Stimulated activated CD8-positive, alpha-beta memory T cell treated with anti-CD3 and anti-CD28 coated beads, Interleukin-12 subunit alpha, Interleukin-12 subunit beta, amount 100 ng/mL, for 1 hour (primary cell): ENCODE data around the gene ZNF534.
"Not testable (repeated sequence)": the region's sequence is repeated elsewhere in the genome, so short reads cannot be mapped to it uniquely, and the experiment has no call there.

Experiments
- DNase-seq: peaks from one replicate; pipeline ENCODE4 v3.0.0-alpha.2; 2020; ENCODE audit warnings: low read depth

Gene ZNF534

GRCh38 chr19:52428937-52429336 is at the start of gene ZNF534:
Gene ZNF534, plus strand, starts transcription at chr19:52429148. Its CDS starts 2,327 bp downstream, at chr19:52431475.
- DNase-seq: no peak

DNA sequence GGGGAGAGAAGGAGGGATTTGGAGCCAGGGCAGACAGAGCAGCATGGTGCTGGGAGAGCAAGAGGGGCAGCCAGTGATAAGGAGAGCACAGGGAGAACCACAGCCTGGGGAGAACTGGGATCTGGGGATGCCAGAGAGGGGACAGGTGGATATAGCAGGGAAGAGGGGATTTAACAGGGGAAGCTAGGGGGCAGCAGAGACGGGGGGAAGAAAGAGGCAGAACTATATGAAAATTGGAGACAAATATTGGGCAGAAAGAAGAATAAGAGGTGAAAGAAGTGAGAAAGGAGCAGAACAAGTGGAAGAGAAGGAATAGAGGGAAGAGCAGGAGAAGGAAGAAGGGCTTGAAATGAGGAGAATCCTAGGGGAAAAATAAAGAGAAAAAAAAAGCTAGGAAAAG is 37.8 kb upstream of the ZNF534 start:
- DNase-seq: no peak

- peak; percentile 91 for DNase-seq
These were observed 31.5 kb upstream of the ZNF534 start, which contains the start of gene ZNF528 for GRCh38 chr19:52397310-52398080. Gene ZNF528, plus strand, starts transcription at chr19:52397849. Its CDS starts 4,165 bp downstream, at chr19:52402014.

DNA sequence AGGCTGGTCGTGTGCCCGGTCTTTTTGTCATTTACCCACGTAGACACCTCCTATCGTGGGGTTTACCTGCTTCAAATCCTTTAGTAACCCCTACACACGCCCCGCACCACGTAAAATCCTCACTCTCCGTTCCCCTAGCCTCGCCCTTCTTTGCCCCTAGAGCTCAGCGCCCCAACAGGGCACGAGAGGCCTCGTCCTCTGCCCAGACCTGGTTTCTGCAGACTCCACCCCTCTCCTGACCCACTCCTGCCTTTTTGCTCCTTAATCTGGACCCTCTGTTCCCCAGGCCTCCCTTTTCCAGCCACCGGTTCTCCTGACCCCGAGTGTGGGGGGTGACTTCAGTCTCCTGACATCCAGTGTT is 30.9 kb upstream of the ZNF534 start:
- DNase-seq: no peak

- no peak for DNase-seq
These were observed 18.7 kb upstream of the ZNF534 start for GRCh38 chr19:52410276-52410675.

DNA sequence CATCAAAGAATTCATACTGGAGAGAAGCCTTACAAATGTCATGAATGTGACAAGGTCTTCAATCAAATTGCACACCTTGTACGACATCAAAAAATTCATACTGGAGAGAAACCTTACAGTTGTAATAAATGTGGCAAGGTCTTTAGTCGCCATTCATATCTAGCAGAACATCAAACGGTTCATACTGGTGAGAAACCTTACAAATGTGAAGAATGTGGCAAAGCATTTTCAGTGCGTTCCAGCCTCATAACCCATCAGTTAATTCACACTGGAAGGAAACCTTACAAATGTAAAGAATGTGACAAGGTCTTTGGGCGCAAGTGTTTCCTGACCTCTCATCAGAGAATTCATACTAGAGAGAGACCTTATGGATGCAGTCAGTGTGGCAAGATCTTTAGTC is 13.2 kb upstream of the ZNF534 start:
- no peak for DNase-seq

- no peak for DNase-seq
These were observed 13.2 kb downstream of the ZNF534 start for GRCh38 chr19:52442179-52442578.

GRCh38 chr19:52444506-52444905 is 15.6 kb downstream of the ZNF534 start:
- DNase-seq: no peak

DNA sequence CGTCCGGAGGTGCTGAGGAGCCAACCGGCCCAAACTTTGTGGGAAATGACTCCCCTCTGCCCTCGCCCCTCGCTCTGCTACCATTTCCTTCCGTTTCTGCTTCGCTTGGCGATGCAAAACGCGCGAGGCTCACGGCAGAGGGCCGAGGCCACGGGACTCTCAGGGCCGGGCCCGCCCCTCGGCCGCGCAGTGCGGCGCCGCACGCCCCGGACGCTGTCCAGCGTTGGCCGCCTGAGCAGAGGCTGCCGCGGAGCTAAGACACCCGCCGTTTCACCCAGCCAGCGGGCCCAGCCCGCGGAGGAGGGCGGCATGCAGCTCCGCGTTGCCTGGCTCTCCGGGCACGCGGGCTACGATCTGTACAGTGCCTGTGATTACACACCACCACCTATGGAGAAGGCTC is 22.3 kb downstream of the ZNF534 start:
- DNase-seq: no peak

GRCh38 chr19:52453324-52454094 is 24.6 kb downstream of the ZNF534 start, which contains the start of gene ZNF578:
Gene ZNF578, plus strand, starts transcription at chr19:52453553. Its CDS starts 48,293 bp downstream, at chr19:52501846.
- DNase-seq: peak; percentile 32

GRCh38 chr19:52464798-52465470 is 36.0 kb downstream of the ZNF534 start:
- DNase-seq: no peak

DNA sequence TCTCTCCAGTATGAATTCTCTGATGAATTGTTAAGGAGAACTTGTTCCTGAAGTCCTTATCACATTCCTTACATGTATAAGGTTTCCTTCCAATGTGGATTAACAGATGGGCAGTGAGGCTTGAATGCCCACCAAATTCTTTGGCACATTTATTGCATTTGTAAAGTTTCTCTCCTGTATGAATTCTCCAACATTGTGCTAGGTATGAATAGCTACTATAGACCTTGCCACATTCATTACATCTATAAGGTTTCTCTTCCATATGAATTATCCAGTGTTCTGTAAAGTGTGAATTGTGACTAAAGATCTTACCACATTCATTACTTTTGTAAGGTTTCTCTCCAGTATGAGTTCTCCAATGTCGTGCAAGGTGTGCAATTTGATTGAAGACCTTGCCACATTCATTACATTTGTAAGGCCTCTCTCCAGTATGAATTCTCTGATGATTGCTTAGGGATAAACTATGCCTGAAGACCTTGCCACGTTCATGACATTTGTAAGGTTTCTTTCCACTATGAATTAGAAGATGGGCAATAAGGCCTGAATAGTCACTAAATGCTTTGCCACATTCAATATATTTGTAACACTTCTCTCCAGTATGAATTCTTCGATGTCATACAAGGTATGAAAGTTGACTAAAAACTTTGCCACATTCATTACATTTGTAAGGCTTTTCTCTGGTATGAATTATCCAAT is 44.9 kb downstream of the ZNF534 start:
- no peak for DNase-seq

DNA sequence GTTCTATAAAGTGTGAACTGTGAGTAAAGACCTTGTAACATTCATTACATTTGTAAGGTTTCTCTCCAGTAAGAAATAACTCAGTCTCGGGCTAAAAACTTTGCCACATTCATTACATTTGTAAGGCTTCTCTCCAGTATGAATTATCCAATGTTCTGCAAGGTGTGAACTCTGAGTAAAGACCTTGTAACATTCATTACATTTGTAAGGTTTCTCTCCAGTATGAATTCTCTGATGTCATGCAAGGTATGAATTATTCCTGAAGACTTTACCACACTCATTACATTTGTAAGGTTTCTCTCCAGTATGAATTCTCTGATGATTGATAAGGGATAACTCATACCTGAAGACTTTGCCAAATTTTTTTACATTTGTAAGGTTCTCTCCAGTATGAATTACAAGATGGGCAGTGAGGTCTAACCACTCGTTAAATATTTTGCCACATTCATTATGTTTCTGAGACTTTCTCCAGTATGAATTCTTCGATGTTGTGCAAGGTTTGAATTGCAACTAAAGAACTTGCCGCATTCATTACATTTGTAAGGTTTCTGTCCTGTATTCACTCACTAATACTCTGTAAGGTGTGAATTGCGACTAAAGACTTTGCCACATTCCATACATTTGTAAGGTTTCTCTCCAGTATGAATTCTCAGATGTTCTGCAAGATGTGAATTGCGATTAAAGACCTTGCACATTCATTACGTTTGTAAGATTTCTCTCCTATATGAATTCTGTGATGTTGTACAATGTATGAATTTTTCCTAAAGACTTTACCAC is 45.6 kb downstream of the ZNF534 start:
- no peak for DNase-seq

DNA sequence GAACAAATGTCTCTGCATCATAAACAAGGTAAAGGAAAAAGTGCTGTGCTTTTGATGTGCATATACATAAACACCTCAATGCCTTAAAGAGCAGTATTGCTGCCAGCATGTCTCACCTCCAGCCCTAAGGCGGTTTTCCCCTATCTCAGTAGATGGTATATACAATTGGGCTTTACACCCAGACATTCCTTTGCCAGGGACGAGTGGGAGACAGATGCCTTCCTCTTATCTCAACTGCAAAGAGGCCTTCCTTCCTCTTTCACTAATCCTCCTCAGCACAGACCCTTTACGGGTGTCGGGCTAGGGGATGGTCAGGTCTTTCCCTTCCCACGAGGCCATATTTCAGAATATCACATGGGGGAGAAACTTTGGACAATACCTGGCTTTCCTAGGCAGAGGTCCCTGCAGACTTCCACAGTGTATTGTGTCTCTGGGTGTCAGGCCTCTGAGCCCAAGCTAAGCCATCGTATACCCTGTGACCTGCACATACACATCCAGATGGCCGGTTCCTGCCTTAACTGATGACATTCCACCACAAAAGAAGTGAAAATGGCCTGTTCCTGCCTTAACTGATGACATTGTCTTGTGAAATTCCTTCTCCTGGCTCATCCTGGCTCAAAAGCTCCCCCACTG is 55.3 kb downstream of the ZNF534 start:
- not testable (repeated sequence) for DNase-seq

DNA sequence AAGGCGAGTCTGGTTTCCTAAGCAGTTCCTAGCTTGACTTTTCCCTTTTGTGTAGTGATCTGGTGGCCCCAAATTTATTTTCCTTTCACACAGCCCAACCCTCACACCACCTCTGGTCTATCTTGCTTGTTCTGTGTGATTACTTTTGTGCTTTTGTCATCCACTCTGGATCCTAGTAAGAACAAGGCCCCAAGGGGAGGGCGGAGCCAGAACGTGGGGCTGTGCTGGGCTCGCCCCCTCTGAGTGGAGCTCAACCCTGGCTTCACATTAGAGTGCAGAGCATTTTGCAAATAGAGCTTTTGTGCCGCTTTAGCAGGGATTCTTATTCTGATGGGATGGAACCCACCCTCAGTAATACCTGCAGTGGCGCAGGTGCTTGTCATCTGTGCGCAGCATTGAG is 56.1 kb downstream of the ZNF534 start:
- not testable (repeated sequence) for DNase-seq

- DNase-seq: not testable (repeated sequence)
These were observed 56.8 kb downstream of the ZNF534 start for GRCh38 chr19:52485561-52486240.

DNA sequence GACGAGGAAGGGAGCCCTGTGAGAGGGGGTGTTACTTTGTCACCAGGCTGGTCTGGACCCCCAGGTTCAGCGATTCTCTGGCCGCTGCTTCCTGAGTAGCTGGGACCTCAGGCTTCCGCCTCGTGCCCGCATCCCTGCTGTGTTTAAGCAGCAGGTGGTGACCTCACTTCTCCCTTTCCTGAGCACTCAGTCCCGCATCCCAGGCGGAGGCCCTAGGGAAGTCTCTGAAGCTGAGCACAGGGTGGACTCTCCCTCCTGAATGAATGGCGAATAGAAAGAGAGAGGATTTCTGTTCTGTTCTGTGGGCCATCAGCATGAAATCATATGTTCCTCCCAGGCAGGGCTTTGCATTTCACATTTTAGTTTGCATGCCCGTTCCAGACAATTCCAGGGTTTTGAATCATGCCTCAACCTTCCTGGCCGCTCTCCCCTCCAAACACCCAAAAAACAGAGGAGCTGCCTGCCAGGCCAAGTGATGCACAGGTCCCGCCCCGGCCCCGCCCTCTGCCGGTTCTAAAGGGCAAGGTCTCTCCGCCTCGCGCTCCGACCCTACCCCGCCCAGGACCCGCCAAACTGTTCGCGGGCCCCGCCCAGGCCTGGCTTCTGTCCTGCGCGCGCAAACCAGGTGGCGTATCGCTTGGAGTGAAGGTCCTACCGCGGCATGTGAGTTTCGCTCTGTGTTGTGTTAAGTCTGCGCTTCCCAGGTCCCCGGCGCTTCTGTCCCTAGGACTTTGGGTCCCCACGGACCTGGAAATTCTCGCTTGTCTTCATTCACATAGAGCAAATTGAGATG is 63.4 kb downstream of the ZNF534 start:
- DNase-seq: no peak

DNA sequence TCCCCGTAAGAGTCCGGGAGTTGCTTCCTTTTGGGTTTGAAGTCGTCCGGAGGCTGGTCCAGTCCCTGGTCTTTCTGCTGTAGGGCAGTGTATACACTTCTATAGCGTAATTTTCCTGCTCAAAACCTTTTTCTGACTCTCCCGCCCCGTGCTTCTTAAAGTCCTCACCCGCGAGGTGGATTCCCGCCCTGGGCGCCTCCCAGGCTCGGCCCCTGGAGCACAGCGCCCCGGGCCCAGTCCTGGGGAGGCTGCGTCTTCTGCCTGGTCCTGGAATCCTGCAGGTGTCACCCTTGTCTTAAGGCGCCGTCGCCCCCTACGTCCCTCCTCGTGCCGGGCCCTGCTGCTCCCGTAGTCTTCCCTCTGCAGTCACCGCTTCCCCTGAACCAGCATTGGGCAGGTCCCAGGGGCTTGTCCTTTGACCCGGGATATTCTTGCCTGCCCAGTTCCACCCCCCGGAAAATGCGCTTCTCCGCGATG is 64.1 kb downstream of the ZNF534 start:
- DNase-seq: no peak

GRCh38 chr19:52494518-52494917 is 65.6 kb downstream of the ZNF534 start:
- no peak for DNase-seq
